Kidney (tissue), 14 donors: ENCODE results near the gene S100A9. TPM values are rescaled to one million over a fixed set of nuclear protein-coding genes. Genes with fewer than 3 reads are reported as not detected.

Experiments used
- DNase-seq, 5 donors: peaks; one replicate each; pipeline ENCODE4 v3.0.0-alpha.2; 2013 to 2020
- FAIRE-seq: peaks from 2 replicates; lab custom pipeline; 2012; peaks lifted over from hg19 to GRCh38; lab: Jason Lieb, UNC
- H3K27ac ChIP-seq, 2 donors: one replicate each; pipeline ENCODE4 v1.7.0; 2013; ENCODE audit warnings: low read depth in 2 of 2, low read length in 2 of 2, inconsistent platforms in 1 of 2
- H3K27me3 ChIP-seq: one replicate; pipeline ENCODE4 v1.7.1; 2013; ENCODE audit warnings: low read length, inconsistent platforms; ENCODE audit not compliant: control insufficient read depth, insufficient read depth
- H3K36me3 ChIP-seq, 3 donors: one replicate each; pipeline versions ENCODE4 v1.7.0 to v1.7.1; 2013; ENCODE audit warnings: low read length in 3 of 3, control low read depth in 1 of 3, inconsistent platforms in 1 of 3; ENCODE audit not compliant: insufficient read depth in 3 of 3, control insufficient read depth in 2 of 3
- H3K4me1 ChIP-seq, 3 donors: one replicate each; pipeline versions ENCODE4 v1.7.0 to v1.7.1; 2013; ENCODE audit warnings: low read length in 3 of 3, inconsistent platforms in 1 of 3, low read depth in 1 of 3; ENCODE audit not compliant: control insufficient read depth in 2 of 3, insufficient read depth in 2 of 3
- H3K4me3 ChIP-seq, 3 donors: one replicate each; pipeline versions ENCODE4 v1.7.0 to v1.8.1; 2013; ENCODE audit warnings: low read length in 3 of 3, control low read depth in 1 of 3, inconsistent platforms in 1 of 3
- H3K9ac ChIP-seq, 3 donors: one replicate each; pipeline versions ENCODE4 v1.7.0 to v1.7.1; 2013; ENCODE audit warnings: low read length in 3 of 3, control low read depth in 1 of 3, inconsistent platforms in 1 of 3
- H3K9me3 ChIP-seq, 3 donors: one replicate each; pipeline versions ENCODE4 v1.7.0 to v1.7.1; 2013; ENCODE audit warnings: low read length in 3 of 3, control low read depth in 1 of 3, inconsistent platforms in 1 of 3; ENCODE audit not compliant: control insufficient read depth in 2 of 3, insufficient read depth in 1 of 3
- intact Hi-C: fragments of 100-400 bp; cut with DNase I; formaldehyde crosslinking; loops from one replicate; pipeline ENCODE4 v1.11.1; 2022
- polyA plus RNA-seq: library from polyadenylated mRNA; stranded (reverse); fragments of 350-450 nt; fragmentation: Illumina TruSeq; extraction: RNeasy Lipid Tissue Mini Kit (QIAGEN cat#74804); gene quantifications from one replicate; pipeline ENCODE4 v1.2.3, GENCODE V29; 2014; ENCODE audit warnings: low read depth, low replicate concordance; ENCODE audit not compliant: insufficient read depth
- total RNA-seq: library from RNA; stranded (reverse); fragmentation: NEBNext Ultra II Directional; extraction: Animal tissue kit (Norgen Biotek cat#: 25700); gene quantifications from one replicate; pipeline ENCODE4 v1.2.1, GENCODE V29; 2021
- TF ChIP-seq, protein P1 (sequence below): IDR thresholded peaks from 3 replicates; pipeline ENCODE4 v1.5.1; 2012; ENCODE audit warnings: mild to moderate bottlenecking, moderate library complexity, borderline replicate concordance; ENCODE audit not compliant: insufficient read depth; ENCODE audit errors: extremely low read depth
- donor health status: control.
- donor health status: control.
- donor health status: control.
- donor health status: control.
- donor health status: control.
- donor health status: DM: yes; HTN: yes; CAD: no.
- donor health status: Normal renal cell carcinoma (clear cell type).

Gene S100A9
- total and polyA plus RNA-seq, 2 donors from 2014 or later, result 41.9 to 271 TPM

DNA sequence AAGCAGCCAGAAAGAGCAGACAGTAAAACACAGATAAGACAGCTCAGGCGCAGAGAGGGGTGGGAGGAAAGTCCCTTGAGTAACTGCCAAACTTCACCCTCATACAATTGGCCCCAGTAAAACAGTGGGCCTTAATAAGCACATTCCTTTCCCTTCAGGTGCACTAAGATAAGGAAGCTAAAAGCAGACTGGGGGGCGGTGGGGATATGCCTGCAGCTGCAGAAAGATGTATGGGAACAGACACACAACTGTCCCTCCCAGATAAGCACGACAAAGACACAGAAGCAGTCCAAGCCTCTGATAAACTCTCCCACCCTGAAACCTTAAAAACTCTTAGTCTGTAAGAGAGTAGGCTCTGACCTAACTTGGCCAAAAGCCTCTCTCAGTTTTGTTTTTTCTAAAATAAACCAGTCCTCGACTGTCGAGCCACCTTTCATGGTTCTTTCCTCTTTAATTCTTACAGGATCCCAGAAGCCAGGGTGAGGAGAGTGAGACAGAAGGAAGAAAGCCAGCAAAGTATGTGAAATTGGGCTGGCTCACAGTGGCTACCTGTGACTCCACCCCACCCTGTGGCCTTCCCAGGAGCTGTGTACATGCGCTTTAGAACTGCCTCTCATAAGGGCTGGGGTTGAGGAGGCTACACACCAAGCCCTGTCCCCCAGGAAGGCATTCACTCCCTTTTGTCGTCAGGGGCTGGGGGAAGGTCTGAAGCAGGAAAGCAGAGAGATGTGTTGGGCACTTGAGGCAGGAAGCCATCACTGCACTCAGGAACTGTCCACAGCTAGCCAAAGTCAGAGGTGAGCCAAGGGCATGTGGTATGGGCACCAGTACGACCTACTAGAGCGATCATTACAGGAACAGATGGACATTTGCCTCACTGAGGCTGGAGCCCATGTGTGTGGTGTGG is 13.6 kb upstream of the S100A9 start:
- Histone ChIP-seq H3K27me3 (no peaks in the 10 kb centered on the region), H3K36me3 (no peaks in the 10 kb centered on the region), H3K27ac (no peak overlapping the region), H3K4me1 (no peaks in the 10 kb centered on the region), H3K9ac (no peak overlapping the region), H3K9me3 (no peaks in the 10 kb centered on the region), H3K4me3 (no peak overlapping the region)
- peak in 1 of 5 donors; percentile 13 for DNase-seq
- intact Hi-C loops, result no loop called here
- TF ChIP-seq, protein P1, sequence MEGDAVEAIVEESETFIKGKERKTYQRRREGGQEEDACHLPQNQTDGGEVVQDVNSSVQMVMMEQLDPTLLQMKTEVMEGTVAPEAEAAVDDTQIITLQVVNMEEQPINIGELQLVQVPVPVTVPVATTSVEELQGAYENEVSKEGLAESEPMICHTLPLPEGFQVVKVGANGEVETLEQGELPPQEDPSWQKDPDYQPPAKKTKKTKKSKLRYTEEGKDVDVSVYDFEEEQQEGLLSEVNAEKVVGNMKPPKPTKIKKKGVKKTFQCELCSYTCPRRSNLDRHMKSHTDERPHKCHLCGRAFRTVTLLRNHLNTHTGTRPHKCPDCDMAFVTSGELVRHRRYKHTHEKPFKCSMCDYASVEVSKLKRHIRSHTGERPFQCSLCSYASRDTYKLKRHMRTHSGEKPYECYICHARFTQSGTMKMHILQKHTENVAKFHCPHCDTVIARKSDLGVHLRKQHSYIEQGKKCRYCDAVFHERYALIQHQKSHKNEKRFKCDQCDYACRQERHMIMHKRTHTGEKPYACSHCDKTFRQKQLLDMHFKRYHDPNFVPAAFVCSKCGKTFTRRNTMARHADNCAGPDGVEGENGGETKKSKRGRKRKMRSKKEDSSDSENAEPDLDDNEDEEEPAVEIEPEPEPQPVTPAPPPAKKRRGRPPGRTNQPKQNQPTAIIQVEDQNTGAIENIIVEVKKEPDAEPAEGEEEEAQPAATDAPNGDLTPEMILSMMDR, result no peak
- no peak for FAIRE-seq

DNA sequence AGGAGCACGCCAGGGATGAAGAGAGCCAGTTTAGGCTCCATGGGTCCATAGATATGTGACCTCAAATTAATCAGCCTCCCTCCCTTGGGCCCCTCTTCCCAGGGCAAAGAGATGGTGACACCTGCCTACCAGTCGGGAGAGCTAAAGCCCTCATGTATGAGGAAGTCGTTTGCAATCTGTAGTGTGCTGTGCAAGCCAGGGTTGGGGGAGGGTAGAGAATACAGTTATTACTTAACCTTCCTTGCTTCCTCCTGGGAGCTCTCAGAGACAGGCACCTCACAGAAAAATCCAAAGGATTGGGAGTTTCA is 13.0 kb upstream of the S100A9 start:
- Histone ChIP-seq H3K9ac (no peak overlapping the region), H3K4me3 (no peak overlapping the region), H3K9me3 (no peaks in the 10 kb centered on the region), H3K36me3 (no peaks in the 10 kb centered on the region), H3K4me1 (no peaks in the 10 kb centered on the region), H3K27me3 (no peaks in the 10 kb centered on the region), H3K27ac (no peak overlapping the region)
- DNase-seq (peak in 1 of 5 donors; percentile 14), FAIRE-seq (no peak)
- intact Hi-C loops, result no loop called here
- TF ChIP-seq, protein P1, result no peak

DNA sequence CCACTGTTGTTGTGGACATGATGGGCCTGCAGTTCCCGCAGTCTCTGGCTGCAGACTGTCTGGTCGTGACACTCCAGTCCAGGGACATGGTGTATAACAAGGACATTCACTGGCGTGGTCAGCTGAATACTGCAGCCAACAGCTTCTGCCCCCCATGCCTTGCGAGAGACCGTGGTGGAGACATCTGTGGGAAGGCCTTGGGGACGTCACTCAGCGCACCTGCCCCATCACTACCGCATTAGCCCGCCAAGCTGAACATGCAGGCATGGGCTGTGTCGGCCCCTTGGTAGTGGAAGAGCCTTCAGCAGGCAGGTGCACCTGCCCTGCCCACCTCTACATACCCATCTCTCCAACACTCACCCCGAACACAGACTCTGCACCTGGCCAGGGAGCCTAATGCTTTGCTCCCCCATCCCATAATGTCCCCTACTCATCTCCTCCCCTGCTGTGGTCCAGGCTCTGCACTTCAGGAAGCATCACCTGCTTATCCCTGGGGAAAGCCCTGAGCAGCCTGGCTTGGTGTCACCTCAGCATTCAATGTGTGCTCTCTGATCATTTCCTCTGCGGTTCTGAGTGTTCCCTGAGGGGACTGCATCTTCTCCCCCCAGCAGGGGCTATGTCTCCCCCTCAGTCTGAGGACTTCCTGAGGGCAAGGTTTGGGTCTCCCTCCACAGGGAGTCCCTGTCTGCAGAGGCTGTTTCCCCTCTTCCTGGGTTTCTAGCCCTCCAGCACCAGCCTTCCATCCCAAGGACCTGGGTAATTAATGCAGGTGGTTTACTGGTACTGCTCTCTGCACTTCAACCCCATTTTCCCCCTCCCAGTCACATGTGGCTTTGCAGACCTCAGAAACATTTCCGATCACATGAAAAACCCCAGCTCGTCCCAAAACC is 12.2 kb upstream of the S100A9 start:
- H3K4me1 ChIP-seq, result no peaks in the 10 kb centered on the region
- no peak overlapping the region for H3K27ac ChIP-seq
- H3K9me3 ChIP-seq, result no peaks in the 10 kb centered on the region
- TF ChIP-seq, protein P1, result no peak
- peak in 1 of 5 donors; percentile 18 for DNase-seq
- H3K36me3 ChIP-seq, result no peaks in the 10 kb centered on the region
- H3K27me3 ChIP-seq, result no peaks in the 10 kb centered on the region
- FAIRE-seq, result no peak
- intact Hi-C loops, result no loop called here
- H3K9ac ChIP-seq, result no peak overlapping the region
- no peak overlapping the region for H3K4me3 ChIP-seq
